Superior temporal gyrus (tissue), 1 donor: ENCODE measurements around the gene RIMBP2.

Experiments used
- DNase-seq: peaks from one replicate; pipeline ENCODE4 v3.0.0-alpha.2; 2016; ENCODE audit errors: extremely low spot score

The RIMBP2 gene

DNA sequence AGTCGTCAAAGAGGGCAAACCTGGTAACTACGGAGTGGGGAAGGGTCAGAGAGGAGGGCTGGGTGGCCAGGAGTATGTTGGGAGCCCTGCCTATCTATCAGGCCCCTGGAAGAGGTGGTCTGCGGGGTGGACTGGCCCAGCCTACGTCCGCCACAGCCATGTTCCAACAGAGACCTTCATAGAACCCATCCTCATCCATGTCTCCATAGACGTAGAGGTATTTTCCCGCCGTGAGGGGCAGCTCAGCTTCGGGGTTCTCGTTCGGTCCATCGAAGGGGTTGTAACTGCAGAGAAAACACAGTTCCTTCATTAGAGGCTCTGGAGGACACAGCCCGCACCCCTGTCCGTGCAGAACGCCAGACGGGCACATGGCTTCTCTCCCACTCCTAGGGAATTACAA lies 271.1 kb downstream of the RIMBP2 start:
- DNase-seq, result no peak

DNA sequence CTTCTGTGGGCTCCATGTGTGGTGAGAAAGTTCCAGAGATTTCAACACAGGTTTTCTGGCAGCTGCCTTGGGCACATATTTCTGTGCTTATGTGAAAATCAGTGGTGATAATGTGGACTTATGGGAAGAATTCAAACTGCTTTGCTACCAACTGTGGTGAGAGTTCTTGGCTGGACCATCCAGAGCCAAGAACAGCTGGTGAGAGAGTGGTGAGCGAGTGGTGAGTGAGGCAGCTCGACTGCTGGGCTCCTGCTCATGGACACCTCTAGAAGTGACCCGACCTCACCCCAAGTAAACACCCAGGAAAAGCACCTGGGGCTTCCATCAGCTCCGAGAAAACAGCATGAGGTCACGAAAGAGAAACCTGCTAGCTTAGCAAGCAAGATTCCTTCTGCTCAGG lies 272.0 kb downstream of the RIMBP2 start:
- DNase-seq, result no peak

DNA sequence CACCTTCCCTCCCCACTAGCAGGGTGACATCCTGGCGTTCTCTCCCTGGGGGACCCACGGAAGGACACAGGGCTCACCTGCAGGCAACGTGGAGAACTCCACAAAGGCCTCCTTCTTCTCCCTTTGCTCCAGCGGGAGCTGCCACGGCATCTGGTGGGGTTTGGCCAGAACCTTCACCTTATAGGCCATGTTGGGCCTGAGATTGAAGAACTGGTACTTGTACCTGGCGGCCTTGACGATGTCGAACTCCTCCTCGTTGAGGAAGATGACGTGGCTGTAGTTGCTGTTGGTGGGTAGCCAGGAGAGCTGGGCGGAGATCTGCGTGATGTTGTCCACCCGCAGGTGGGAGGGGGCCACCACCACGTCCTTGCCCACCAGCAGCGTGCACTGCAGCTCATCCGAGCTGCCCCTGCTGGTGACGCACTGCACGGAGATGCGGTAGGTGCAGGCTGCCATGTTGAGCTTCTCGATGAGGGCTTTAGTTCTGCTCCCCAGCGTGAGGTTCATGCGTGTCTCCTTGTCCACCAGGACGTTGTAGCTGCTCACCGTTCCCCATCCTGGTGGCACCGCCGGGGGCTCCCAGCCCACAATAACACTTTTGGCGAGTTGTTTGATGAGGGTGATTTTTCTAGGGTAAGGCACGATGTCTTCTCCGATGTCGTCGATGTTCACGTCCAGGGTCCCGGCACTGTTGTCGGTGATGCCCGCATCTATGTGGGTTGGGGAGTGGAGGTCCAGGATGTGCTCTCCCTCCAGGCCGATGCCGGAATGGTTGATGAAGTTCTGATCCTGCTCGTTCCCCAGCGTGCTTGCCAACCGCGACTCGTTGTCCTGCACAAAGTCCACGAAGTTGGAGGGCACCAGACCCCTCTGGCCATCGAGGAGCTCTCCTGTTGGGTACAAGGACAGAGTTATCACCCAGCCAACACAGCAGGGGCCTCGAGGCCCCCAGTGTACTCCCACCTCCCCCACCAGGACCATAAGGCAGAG lies 274.0 kb downstream of the RIMBP2 start:
- no peak for DNase-seq

DNA sequence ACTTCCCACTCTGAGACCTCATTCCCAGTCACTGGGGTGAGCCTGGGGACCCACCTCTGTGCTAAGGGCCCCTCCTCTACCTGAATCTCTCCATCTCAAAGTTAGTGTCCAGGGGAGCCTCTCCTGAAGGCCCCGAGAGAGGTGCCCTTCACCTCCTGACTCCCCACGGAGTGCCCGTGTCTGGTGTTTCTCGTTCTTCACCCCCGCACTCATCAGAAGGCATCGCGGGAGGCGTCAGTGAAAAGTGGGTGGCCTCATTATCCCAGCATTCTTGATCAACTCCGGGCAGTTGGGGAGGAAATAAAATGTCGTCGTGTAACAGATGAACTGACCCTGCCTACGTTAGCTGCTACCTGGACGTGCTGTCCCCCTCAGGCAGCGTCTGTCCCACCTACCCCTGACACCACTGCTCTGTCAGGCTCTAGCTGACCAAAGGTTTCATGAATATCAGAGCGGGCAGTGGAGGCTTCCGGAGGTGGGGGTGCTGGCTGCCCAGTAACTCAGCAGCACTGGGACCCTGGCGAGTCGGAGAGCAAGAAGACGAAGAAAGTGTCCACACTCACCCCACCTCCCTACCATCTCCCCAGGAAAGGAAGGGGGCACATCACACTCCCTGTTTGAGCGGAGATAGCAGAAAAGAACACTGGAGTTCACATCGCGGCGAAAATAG lies 275.6 kb downstream of the RIMBP2 start:
- DNase-seq, result no peak

DNA sequence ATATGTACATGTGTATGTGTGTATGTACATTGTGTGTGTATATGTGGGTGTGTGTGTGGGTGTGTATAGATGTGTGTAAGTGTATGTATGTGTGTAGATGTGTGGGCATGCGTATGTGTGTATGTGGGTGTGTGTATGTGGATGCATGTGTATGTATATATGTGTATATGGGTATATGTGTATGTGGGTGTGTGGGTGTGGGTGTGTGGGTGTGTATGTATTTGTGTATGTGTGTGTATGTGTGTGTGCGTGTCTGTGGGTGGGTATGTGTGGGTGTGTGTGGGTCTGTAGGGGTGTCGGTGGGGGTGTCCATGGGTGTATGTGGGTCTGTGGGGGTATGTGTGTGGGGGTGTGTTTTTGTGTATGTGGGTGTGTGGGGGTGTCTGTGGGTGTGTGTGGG lies 276.8 kb downstream of the RIMBP2 start:
- DNase-seq, result no peak

DNA sequence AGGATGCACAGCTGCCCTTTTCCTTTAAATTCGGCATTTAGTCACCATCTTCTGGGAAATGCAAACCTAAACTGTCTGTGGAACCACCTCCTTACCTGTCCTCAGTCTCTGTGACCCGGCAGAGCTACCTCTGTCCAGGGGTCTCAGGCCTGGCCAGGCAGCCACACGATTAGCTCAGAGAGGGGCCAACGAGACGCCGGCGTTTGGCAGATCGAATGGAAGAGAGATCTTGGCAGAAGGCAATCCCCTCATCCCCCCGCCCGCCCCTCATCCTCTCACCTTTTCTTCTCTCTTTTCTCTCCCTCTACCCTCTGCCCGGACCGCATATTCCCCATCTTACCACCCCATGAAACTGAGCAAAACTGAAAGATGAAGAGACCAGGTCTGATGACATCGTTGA lies 277.4 kb downstream of the RIMBP2 start:
- no peak for DNase-seq

DNA sequence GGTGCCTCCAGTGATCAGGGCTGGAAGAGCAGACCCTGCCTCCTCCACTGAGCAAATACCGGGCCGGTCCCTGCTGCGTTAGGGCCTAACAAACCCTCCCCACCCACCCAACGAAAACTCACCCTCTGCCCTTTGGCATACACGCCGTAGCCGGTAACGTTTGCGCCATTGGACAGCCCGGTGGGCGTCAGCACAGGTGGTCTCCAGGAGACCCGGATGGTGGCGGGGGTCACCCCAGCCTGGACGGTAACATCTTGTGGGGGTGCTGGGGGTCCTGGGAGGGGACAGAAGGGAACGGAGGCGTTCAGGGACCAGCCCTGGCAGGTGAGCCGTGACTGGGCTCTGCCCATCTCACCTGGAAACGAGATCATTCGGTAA lies 277.9 kb downstream of the RIMBP2 start:
- DNase-seq, result no peak

DNA sequence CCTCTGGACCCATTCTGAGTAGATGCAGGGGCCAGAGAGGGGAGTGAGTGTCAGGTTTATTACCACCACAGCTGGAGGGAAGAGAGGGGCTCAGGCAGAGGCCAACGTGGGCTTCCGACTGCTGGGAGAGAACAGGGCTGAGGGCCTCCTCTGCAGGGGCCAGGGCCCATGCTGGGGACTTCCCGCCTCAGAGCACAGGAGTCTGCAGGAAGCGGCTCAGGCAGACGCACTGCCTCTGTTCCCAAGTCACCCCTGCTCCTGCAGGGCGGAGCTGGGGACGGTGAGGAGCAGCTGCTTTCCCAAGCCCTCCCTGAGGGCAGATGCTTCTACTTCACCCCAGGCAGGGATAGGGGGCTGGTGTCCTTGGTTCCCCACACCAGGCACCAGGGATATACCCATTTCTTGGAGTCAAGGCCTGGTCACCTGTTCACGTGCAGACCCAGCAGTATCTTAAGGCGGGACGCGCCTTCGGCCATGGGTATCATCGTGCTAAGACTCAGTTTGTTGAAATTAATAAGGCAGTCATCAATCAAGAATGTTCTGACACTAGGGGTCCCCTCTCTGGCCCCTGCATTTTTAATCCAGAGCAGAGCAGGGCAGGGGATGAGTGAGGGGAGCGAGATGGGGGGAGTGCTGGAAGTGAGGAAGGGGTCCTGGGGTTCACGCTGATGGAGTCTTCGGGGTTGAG lies 278.4 kb downstream of the RIMBP2 start:
- no peak for DNase-seq

DNA sequence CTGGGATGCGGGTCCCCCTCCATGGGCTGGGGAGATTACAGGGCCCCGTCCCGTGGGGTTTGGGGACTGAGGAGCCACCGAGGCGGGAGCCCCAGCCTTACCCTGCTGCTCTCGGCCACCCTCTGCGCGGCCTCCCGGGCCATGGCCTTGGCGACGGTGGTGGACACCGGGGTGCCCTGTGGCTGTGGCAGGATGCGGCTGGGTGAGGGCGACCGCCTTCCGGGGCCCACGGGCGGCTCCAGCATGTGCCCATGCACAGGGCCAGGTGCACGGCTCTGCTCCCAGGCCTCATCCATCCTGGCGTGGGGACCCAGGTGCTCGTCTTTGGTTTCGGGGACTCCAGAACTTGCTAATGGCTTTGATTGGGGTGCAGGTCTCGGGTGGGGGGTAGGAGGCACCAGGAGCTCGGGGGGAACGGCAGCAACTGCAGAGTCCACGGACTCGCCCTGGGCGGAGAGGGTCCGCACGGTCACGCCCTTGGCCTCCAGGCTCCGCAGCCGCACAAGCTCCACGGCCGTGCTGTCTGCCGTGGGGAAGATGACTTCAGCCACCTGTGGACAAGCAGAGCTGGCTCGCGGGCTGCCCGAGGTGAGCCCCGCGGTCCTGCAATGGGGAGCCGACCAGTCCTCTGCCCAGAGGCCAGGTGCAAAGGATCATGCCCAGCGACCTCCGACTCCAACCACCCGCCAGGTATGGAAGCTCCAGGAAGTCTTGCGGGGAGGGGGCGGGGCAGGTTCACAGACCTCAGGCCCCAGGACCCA lies 279.2 kb downstream of the RIMBP2 start:
- no peak for DNase-seq

DNA sequence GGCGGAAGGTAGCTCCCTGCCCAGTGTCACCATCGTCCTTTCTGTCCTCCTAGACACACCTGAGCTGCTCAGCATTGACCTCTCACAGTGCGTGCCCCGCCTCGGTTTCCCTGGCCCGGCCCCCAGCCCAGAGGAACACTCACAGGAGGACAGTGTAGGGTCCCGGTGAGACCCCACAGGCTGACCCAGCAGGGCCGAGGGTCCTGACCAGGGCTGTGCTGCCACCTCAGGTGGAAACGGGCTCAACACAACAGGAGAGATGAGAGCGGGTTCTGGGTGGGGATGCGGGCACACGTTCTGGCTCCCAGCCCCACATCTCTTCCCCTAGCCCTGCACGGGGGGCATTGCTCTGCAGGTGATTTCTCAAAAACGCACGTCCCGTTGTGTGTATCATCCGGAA lies 280.3 kb downstream of the RIMBP2 start:
- no peak for DNase-seq

DNA sequence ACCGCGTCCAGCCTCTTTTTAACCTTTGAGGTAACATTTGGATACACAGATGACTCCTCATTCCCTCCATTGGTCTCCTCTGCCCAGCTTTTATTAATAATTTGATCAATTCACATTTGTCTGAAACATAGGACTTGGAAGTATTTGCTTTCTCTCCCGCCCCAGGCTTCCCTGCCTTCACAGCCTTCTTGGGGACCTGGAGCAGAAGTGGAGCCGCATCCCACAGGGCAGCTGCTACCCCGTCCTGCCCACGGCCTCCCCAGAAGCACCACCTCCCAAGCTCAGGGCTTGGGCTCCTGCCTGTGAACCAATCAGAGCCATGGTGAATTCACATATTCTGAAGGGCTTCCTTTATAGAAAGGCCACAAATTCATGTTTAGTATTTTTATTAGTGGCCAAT lies 280.8 kb downstream of the RIMBP2 start:
- no peak for DNase-seq

DNA sequence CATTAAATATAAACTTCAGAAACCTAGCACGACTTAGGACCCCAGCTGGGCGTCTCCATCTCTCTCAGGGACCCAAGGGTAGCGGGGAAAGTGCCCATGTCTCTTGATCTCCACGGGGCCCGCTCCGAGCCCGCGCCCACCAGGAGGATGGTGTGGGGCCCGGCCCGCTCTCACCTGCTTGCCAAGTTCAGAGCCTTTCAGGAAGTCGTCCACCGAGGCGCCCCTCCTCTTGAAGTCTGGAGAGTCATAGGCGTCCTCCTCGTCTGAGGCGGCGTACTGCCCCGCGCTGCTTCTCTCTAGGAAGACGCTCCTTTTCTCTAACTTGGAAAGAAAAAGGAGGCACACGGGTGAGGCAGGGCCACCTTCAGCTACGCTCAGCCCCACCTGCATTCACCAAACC lies 281.5 kb downstream of the RIMBP2 start:
- DNase-seq, result no peak

DNA sequence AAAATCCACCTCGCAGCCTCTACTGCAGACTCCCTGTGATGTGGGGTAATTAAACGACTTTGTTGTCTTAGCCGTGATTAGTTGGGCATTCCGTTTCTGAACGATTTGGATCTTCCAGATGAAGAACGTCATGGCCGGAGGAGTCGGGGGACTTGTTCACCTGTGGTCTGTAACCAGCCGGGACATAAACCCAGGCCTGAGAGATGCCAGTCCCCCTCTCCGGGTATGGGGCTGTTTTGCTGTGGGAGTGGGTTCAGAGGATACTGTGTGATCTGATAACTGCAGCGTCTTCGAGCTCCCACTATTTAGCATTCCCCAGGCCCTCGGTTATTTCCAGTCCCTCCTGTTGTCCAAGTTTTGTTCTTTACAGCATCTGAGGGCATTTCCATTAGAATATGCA lies 282.3 kb downstream of the RIMBP2 start:
- DNase-seq, result no peak

DNA sequence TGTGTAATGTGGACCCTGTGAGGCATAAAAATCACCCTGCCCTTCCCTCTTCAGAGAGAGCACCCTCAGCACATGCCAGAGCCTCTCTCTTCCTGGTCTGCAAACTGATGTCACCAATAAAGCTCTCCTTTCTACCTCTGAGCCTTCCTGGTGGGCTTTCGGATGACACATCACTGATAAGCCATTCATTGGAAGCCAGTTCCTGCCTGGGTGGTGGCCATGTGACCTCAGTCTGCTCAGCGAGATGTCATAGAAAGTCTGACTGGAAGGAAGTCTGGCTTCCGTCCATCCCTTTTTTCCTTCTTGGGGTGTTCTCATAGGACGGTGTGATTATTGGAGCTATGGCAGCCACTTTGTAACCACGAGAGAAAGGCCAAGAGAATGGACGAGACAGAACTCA lies 282.7 kb downstream of the RIMBP2 start:
- DNase-seq, result no peak

DNA sequence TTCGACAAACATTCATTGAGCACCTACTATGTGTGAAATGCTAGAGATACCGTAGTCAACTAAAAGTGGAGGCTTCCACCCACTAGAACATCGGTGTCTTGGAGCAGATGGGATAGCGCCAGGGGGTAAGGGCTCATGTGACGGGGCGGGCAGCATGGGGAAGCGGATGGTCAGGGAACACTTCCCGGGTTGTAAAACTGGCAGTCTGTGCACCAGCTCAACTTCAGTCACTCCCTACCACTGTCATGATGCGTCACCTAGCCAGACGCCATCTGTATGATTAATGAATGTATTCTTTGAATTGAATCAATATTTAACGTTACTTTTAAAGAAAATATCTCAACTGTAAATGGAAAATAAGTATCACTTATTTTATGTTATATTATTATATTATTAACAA lies 284.9 kb downstream of the RIMBP2 start:
- no peak for DNase-seq

DNA sequence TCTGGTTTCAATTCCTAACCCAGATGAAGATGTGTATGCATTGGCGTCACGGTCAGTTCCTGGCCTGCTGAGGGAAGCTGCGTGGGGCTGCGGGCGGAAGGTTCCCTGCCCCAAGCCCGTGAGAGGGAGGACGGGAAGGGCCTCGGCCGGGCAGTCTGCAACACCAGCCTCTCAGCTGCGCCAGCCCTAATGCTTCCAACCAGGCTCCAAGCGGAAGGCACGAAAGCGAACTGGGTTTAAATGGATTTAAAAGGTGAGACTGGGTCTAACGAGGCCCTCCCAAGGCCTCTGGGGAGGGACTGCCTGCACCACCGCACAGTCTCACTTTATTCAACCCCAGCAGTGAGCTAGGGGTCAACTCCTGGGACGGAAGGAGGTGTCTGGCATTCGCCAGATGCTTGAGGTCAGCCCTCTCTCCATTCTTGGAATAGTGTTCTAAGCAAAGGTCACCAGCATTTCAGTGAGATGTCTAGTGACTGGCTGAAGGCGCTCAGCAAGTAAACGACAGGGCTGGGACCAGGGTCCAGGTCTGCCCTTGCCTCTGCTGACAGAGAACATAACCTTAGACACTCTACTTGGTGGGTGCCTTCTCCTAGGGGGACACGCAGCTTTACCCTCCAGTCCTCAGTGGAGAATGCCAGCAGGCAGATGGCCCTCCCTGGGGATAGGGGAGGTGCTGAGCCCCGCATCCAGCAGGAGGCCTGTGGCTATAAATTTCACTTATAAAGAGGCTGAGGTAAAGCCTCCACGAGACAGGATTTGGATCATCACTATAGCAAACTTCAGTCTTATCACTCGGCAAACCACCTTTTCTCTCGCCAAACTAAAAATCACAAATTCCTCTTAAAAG lies 286.2 kb downstream of the RIMBP2 start:
- DNase-seq, result no peak

DNA sequence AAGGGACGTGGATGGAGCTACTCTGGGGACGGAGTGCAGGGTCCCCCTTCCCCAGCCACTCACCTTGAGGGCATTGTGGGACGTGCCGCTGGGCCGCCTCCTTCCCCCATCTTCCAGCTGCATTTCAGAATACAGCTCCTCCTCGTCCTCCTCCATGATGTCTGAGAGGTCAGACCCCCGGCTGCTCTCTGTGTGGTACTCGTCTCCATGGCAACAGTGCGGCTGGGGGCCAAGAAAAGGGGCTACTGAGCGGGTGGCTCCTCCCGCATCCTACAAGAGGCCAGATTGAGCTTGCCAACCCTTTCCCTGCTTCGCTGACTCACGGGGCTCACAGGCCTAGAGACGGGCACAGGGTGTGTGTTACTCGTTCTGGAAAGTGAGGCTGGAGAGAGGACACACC lies 288.0 kb downstream of the RIMBP2 start:
- DNase-seq, result no peak

DNA sequence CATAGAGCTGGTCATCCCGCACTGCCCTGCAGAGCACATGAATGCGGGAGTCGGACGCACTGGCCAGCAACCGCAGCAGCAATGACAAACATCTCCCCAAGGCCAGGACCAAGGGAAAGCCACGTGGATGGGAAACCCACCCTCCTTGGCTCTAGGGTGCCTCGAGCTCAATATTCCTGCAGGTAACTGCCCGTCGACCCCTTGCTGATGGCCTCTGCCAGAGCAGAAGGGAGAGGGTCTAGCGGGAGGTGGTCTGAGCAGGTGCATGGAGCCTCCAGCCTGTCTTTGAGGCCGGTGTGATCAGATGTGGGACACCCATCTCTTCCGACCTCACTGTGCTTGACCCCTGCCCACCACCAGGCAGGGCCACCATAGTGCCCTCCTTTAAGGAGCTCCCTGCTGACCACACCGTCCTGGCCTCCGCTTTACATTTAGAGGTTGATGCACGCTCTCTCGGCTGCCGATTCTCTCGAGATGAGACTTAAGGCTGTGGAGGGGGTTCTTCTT lies 288.7 kb downstream of the RIMBP2 start:
- no peak for DNase-seq

DNA sequence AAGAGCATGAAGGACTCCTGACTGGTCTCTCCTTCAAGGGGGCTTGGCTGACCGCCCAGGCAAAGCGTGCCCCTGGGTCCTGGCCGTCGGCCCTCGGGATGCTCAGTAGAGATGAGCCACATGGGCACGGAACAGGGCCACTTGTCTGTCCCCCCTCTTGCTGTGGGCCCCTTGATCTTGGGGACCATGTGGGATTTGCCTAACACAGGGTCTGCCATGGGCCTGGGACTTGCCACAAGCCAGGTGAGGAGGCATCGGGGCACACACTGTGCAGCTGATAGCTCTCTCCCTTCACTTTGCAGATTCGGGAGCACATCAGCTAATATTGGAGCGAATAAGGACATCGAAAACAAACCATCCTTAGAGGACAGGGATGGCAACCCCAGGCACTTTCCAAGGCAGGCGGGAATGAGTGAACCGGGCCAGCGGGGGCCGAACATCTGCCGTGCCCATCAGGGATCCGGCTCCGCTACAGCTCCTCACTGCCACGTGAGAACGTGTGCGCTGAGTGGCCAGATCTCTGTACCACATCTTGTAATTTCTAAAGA lies 290.3 kb downstream of the RIMBP2 start:
- DNase-seq, result no peak
